Effector memory CD4-positive, alpha-beta T cell (primary cell): ENCODE data around the gene RGS7.

Experiments used
- DNase-seq, 3 donors: peaks; one replicate each; pipeline ENCODE4 v3.0.0-alpha.2; 2020
- H3K27ac ChIP-seq: 2 replicates; pipeline ENCODE4 v1.7.0; 2013; ENCODE audit warnings: mild to moderate bottlenecking, low read length, moderate library complexity; ENCODE audit not compliant: insufficient read depth, poor library complexity, severe bottlenecking
- H3K27me3 ChIP-seq: replicated peaks from 2 replicates; pipeline ENCODE4 v1.7.0; 2013; ENCODE audit warnings: mild to moderate bottlenecking, low read length; ENCODE audit not compliant: insufficient read depth, control insufficient read depth, poor library complexity, severe bottlenecking
- H3K36me3 ChIP-seq: 2 replicates; pipeline ENCODE4 v1.7.0; 2013; ENCODE audit warnings: mild to moderate bottlenecking, low read length, moderate library complexity; ENCODE audit not compliant: control insufficient read depth, insufficient read depth
- H3K4me1 ChIP-seq: 2 replicates; pipeline ENCODE4 v1.7.0; 2013; ENCODE audit warnings: low read length, mild to moderate bottlenecking; ENCODE audit not compliant: control insufficient read depth, insufficient read depth, poor library complexity, severe bottlenecking
- H3K4me3 ChIP-seq: 2 replicates; pipeline ENCODE4 v1.7.0; 2013; ENCODE audit warnings: low read length, low read depth, mild to moderate bottlenecking; ENCODE audit not compliant: insufficient read depth, poor library complexity, severe bottlenecking
- H3K9me3 ChIP-seq: 2 replicates; pipeline ENCODE4 v1.7.0; 2013; ENCODE audit warnings: mild to moderate bottlenecking, low read length, moderate library complexity; ENCODE audit not compliant: control insufficient read depth

RGS7 gene

DNA sequence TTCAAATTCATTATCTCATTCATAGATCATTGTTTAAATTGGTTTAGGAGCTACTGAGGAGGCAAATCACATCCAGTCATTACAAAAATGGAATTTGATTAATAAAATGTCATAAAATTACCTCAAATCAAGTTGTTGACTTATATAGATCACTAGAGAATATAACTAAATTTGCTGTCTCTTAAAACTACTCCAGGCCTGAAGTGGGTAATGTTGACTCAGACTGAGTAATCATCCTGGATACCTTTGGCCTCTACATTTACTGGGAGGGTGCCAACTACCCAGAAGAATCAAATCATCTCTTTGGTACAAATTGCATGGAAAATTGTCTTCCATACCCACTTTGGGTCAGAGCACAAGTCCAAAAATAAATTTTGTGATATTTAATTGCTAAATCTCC is 553.9 kb downstream of the RGS7 start:
- H3K36me3 ChIP-seq: no peaks in the 10 kb centered on the region
- no peaks in the 10 kb centered on the region for H3K9me3 ChIP-seq
- H3K4me3 ChIP-seq: no peak overlapping the region
- no peaks in the 10 kb centered on the region for H3K4me1 ChIP-seq
- H3K27ac ChIP-seq: no peak overlapping the region
- DNase-seq: no peak
- no peaks in the 10 kb centered on the region for H3K27me3 ChIP-seq

DNA sequence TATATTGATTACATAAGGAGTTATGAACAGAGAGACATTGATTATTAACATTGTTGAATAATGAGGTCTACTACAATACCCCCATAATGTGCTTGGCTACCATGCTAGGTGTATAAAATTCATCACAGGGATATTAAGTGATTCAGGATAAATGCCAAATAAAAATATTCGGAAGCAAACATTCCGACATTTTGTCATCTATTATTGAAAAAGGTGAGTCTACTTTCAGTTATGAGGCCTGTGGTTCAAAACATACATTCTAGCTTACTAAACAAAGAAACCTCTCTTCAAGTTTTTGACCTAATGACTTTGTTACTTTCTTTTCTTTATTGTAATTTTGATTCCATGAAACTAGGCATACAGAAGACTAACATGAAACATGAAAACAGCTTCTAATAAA is 554.7 kb downstream of the RGS7 start:
- Histone ChIP-seq H3K36me3 (no peaks in the 10 kb centered on the region), H3K4me3 (no peak overlapping the region), H3K9me3 (no peaks in the 10 kb centered on the region), H3K27me3 (no peaks in the 10 kb centered on the region), H3K4me1 (no peaks in the 10 kb centered on the region), H3K27ac (no peak overlapping the region)
- no peak for DNase-seq

DNA sequence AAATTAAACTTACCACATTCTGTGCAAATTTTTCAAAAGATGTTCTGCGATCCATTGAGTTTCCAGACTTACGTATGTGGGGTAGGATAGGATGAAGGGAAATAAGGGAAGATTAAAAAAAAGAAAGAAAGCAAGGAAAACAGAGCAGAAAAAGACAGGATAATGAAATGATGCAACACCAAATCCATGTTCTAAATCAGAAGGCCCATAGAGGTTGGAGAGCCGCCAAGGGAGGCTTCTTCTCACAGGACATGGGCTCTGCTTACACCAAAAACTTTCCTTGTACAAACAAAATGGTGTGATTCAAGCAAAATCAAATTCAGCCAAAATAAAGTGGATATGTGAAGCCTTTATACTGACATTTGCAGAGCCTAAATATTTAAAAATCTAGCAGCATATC is 555.6 kb downstream of the RGS7 start:
- DNase-seq: no peak
- H3K4me1 ChIP-seq: no peaks in the 10 kb centered on the region
- H3K4me3 ChIP-seq: no peak overlapping the region
- H3K9me3 ChIP-seq: no peaks in the 10 kb centered on the region
- no peak overlapping the region for H3K27ac ChIP-seq
- no peaks in the 10 kb centered on the region for H3K27me3 ChIP-seq
- no peaks in the 10 kb centered on the region for H3K36me3 ChIP-seq

DNA sequence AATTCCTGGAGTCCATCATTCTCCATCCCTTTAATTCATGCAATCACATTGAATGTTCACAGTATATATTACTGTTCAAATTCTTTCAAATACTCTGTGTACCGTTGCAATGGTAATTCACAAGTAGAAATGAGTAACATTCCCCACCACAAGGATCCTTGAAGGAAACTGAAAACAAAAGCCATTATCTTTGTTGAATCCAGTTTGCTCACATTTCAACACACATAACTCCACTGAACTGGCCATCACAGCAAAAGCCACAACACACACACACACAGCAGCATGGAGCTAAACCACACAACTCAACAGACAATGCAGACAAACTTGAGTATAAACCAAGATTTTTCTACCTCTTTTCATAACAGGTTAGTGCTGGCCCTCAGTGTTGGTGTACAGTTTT is 556.7 kb downstream of the RGS7 start:
- Histone ChIP-seq H3K9me3 (no peaks in the 10 kb centered on the region), H3K27ac (no peak overlapping the region), H3K36me3 (no peaks in the 10 kb centered on the region), H3K4me1 (no peaks in the 10 kb centered on the region), H3K27me3 (no peaks in the 10 kb centered on the region), H3K4me3 (no peak overlapping the region)
- no peak for DNase-seq

DNA sequence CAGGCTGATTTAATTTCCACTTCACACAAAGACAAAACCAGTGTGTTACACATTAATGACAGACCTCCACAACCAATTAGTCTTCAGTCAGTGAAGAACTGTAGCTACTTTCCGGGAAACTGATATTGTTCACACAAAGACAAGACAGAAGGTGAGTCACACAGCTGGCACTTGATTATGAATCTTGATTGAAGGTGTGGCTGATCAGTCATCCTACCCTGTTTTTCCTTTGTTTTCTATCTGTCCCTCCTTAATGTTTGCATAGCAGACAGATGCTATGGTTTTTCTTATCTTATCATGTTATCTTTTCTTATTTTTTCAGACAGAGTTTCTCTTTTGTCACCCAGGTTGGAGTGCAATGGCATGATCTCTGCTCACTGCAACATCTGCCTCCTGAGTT is 560.0 kb downstream of the RGS7 start:
- no peaks in the 10 kb centered on the region for H3K4me1 ChIP-seq
- H3K27me3 ChIP-seq: no peaks in the 10 kb centered on the region
- H3K9me3 ChIP-seq: no peaks in the 10 kb centered on the region
- H3K4me3 ChIP-seq: no peak overlapping the region
- H3K27ac ChIP-seq: no peak overlapping the region
- H3K36me3 ChIP-seq: no peaks in the 10 kb centered on the region
- no peak for DNase-seq

DNA sequence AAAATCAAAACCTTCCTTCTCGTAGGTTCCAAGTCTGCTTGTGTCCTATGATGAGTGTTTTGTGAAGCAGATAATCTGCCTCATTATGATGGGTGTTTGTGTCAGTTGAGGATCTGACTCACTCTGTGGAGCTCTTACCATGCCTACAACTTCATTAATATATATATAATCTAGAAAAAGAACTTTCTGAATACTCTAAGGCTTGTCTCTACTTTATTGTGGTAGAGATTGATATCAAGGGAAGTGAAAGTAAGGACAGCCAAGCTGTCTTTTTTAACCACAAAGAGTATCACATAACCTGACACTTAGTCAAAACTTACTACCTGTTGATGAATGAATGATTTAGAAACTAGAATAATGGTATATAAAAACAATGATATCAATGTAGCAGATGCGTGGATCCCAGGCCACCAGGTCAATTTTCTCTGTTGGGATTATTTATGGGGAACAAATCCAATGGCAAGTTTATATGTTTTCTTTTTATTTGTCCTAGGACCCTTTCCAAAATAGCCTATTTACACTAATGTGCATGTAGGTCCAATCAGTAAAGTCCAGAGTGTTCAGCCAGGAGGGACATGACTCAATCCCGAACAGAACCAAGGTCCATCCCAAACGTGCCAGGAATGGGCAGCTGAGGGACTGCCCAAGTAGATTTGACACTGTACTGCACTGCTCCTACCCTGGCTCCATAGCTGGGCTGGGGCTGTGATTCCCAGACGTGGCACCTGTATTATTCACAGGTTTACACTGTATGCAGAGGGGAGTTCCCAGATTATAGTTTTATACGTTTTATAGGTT is 562.8 kb downstream of the RGS7 start:
- Histone ChIP-seq H3K27ac (no peak overlapping the region), H3K4me3 (no peak overlapping the region), H3K27me3 (no peaks in the 10 kb centered on the region), H3K4me1 (no peaks in the 10 kb centered on the region), H3K9me3 (no peaks in the 10 kb centered on the region), H3K36me3 (no peaks in the 10 kb centered on the region)
- DNase-seq: no peak

DNA sequence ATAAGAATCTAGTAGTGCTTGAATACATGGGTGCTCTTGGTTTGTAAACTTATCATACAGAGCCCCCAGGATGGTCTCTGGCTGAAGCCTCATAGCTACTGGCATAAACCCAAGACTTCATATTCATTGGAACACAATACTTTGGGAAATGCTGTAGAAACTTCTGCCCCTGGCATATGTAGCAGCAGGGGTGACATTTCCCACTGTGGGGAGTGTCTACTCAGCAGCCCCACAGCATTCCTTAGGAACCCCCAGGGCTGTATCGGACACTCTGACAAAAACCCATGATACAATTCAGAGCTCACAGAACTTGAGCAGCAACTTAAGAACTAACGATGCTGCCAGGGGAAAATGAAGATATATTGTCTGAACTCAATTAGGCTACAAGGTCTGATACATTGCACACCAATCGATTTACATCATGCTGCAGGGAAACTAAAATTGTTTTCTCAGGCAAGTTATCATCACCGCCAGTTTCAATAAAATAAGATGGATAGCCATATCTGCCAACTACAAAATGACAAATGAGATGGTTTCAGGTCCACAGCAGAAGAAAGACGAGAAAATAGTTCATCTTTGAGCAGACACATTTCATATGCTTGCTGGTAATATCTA is 564.0 kb downstream of the RGS7 start:
- no peak for DNase-seq
- no peak overlapping the region for H3K27ac ChIP-seq
- H3K4me1 ChIP-seq: no peaks in the 10 kb centered on the region
- no peaks in the 10 kb centered on the region for H3K36me3 ChIP-seq
- H3K27me3 ChIP-seq: no peaks in the 10 kb centered on the region
- H3K4me3 ChIP-seq: no peak overlapping the region
- H3K9me3 ChIP-seq: no peaks in the 10 kb centered on the region

DNA sequence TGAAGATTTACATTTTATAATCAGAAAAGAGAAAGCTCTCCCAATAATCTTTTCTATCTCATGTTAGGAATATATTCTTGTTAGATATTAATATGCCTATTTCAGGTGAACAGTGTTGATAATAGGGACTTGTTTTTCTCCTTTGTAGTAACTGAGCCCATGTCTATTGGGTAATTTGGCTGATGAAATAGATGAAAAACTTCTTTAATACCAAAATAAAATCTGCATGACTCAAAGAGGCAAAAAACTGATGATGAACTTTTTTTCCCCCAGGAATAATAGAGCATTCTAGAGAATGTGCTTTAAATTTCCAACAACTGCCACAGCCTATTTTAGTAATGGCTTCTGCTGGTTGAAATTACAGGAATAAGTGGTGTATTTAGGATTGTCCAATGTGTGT is 566.1 kb downstream of the RGS7 start:
- H3K36me3 ChIP-seq: no peaks in the 10 kb centered on the region
- no peak for DNase-seq

DNA sequence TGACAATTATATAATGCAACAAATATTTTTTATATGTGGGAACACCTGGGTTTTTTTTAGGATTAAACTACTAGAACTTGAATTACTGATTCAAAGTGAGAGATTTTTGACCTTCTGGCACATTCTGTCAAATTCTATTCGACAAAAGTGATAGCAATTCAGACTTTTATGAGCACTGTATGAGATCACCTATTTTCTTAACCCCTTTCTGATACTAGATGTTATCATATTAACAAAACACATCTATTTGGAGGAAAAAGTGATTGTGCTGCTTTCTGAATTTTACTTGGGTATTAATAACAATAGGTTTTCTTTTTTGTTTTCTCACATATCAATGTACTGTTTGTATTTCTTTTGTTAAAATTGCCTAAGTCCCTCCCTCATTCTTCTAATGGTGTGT is 570.1 kb downstream of the RGS7 start:
- H3K36me3 ChIP-seq: no peaks in the 10 kb centered on the region
- H3K4me1 ChIP-seq: no peaks in the 10 kb centered on the region
- no peak for DNase-seq
- no peak overlapping the region for H3K27ac ChIP-seq
- H3K9me3 ChIP-seq: no peaks in the 10 kb centered on the region
- H3K27me3 ChIP-seq: no peaks in the 10 kb centered on the region
- H3K4me3 ChIP-seq: no peak overlapping the region

More for the DNA sequence above, 566.1 kb downstream of the RGS7 start:
- no peak overlapping the region for H3K27ac ChIP-seq
- H3K4me1 ChIP-seq: no peaks in the 10 kb centered on the region
- H3K9me3 ChIP-seq: no peaks in the 10 kb centered on the region
- H3K27me3 ChIP-seq: no peaks in the 10 kb centered on the region
- no peak overlapping the region for H3K4me3 ChIP-seq

DNA sequence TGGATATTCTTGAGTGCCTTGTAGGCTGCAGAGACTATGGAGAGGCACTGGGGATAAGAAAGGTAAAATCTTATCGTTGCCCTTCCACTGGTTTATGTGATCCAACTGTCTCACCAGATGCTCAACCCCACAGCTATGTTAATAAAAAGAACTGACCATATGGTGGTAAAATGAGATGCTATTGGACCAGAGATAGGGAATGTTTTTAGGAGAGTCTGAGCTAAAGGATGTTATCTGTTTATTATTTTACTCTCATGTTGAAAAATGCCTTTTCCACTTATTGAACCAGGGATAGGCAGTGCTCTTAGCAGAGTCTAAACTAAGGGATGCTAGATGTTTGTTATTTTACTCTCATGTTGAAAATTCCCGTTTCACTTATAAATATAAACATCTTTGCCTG is 572.2 kb downstream of the RGS7 start:
- Histone ChIP-seq H3K27ac (no peak overlapping the region), H3K36me3 (no peaks in the 10 kb centered on the region), H3K9me3 (no peaks in the 10 kb centered on the region), H3K4me3 (no peak overlapping the region), H3K27me3 (no peaks in the 10 kb centered on the region), H3K4me1 (no peaks in the 10 kb centered on the region)
- no peak for DNase-seq
